Cardiac muscle cell (in vitro differentiated cells and primary cell): ENCODE data around the gene S100A6. TPM values are rescaled to one million over a fixed set of nuclear protein-coding genes. Genes with fewer than 3 reads are reported as not detected.

Source experiments
- DNase-seq, 2 donors: peaks; one replicate each; pipeline versions ENCODE4 v3.0.0 to v3.0.0-alpha.2; 2010 to 2017; ENCODE audit warnings: low read depth in 1 of 2, low spot score in 1 of 2
- H3K27ac ChIP-seq: fragments of 200-600 bp; sonication (generic); 2 replicates; pipeline ENCODE4 v1.5.1; 2016
- H3K27me3 ChIP-seq: fragments of 200-600 bp; sonication (generic); 2 replicates; pipeline ENCODE4 v1.6.0; 2016; ENCODE audit warnings: control low read depth
- H3K36me3 ChIP-seq: fragments of 200-600 bp; sonication (generic); 2 replicates; pipeline ENCODE4 v1.5.1; 2016; ENCODE audit warnings: control low read depth
- H3K4me1 ChIP-seq: fragments of 200-600 bp; sonication (generic); 2 replicates; pipeline ENCODE4 v1.8.1; 2017; ENCODE audit warnings: low read depth, mild to moderate bottlenecking, mixed run types
- H3K4me3 ChIP-seq: fragments of 200-600 bp; sonication (generic); 2 replicates; pipeline ENCODE4 v1.5.1; 2016; ENCODE audit warnings: mild to moderate bottlenecking
- H3K9me3 ChIP-seq: fragments of 200-600 bp; sonication (generic); 2 replicates; pipeline ENCODE4 v1.5.1; 2017; ENCODE audit warnings: low read depth, mild to moderate bottlenecking, control low read depth
- polyA plus RNA-seq: library from polyadenylated mRNA; unstranded; fragments of >200 nt; fragmentation: Nextera tagmentation; extraction: Ambion mirVana; gene quantifications from 2 replicates; pipeline ENCODE4 v1.2.1, GENCODE V29; 2016
- total RNA-seq: library from RNA; depleted of rRNA; stranded (reverse); fragments of >200 nt; gene quantifications from 2 replicates; pipeline ENCODE4 v1.2.3, GENCODE V29; 2016
- TF ChIP-seq, protein P1 (sequence below): IDR thresholded peaks from 2 replicates; pipeline ENCODE4 v1.5.1; 2012; ENCODE audit warnings: low read depth, mild to moderate bottlenecking, low read length

Gene S100A6
- total and polyA plus RNA-seq, 2 experiments from 2014 or later = 23.1 to 40.7 TPM

DNA sequence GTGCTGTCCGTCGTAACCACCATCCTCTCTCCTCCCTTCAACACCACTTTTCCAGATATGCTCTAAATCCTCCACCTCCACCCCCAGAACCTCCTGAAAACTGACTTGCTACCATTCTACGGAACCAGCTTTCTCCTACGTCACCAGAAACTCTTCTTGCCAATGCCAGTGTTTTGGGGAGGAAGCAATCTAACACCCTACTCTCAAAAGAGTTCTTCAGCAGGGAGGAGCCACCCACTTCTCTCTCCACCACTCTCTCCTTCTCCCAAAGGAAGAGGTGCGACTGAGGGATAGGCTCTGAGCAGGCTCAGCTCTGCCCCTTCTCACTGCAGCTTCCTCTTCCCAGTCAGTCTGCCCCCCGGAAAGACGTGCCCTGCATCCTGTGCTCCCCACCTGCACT lies 35.9 kb upstream of the S100A6 start:
- Histone ChIP-seq H3K4me1 (peaks cover 23% of the 10 kb centered on the region), H3K27ac (no peak overlapping the region), H3K9me3 (no peaks in the 10 kb centered on the region), H3K27me3 (no peaks in the 10 kb centered on the region), H3K4me3 (no peak overlapping the region), H3K36me3 (no peaks in the 10 kb centered on the region)
- TF ChIP-seq, protein P1, sequence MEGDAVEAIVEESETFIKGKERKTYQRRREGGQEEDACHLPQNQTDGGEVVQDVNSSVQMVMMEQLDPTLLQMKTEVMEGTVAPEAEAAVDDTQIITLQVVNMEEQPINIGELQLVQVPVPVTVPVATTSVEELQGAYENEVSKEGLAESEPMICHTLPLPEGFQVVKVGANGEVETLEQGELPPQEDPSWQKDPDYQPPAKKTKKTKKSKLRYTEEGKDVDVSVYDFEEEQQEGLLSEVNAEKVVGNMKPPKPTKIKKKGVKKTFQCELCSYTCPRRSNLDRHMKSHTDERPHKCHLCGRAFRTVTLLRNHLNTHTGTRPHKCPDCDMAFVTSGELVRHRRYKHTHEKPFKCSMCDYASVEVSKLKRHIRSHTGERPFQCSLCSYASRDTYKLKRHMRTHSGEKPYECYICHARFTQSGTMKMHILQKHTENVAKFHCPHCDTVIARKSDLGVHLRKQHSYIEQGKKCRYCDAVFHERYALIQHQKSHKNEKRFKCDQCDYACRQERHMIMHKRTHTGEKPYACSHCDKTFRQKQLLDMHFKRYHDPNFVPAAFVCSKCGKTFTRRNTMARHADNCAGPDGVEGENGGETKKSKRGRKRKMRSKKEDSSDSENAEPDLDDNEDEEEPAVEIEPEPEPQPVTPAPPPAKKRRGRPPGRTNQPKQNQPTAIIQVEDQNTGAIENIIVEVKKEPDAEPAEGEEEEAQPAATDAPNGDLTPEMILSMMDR = no peak
- no peak for DNase-seq

DNA sequence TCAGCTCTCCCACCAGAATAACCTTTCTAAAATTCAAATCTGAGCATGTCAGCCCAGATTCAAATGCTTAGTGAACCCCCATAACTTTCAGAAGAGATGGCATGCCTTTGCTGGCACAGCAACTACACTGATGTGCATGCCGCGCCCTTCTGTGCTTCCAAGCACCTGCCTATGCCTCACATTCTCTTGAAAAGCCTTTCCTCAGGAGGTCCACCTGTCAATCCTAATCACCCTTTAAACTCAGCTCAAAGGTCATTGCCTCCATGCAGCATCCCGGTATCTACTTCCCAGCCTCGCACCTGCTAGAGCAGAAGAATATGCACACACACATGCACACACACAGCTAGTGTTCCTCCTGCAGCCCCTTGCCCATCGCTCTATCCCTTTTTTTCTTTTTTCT lies 35.1 kb upstream of the S100A6 start:
- no peaks in the 10 kb centered on the region for H3K27me3 ChIP-seq
- no peak for DNase-seq
- no peaks in the 10 kb centered on the region for H3K9me3 ChIP-seq
- H3K4me3 ChIP-seq = no peak overlapping the region
- H3K36me3 ChIP-seq = no peaks in the 10 kb centered on the region
- peaks cover 29% of the 10 kb centered on the region for H3K4me1 ChIP-seq
- TF ChIP-seq, protein P1 = no peak
- no peak overlapping the region for H3K27ac ChIP-seq

DNA sequence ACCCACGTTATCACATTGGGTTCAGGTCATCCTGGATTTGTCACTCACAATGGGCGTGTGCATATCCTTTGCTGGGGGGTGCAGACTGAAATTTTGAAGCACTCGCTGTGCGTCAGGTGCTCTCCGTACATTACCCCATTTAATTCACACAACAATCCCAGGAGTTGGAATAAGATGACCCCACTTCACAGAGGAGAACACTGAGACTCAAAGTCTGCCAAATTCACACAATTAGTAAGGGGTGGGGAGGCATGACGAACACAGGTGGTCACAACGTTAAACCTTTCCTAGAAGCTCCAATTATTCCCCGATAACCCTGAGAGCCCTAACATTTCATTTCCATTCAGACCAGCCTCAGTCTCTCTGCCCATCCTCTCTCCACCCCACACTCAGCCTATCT lies 33.7 kb upstream of the S100A6 start:
- TF ChIP-seq, protein P1 = no peak
- Histone ChIP-seq H3K4me3 (no peak overlapping the region), H3K27me3 (no peaks in the 10 kb centered on the region), H3K27ac (no peak overlapping the region), H3K9me3 (no peaks in the 10 kb centered on the region), H3K36me3 (no peaks in the 10 kb centered on the region), H3K4me1 (peaks cover 37% of the 10 kb centered on the region)
- DNase-seq = no peak

DNA sequence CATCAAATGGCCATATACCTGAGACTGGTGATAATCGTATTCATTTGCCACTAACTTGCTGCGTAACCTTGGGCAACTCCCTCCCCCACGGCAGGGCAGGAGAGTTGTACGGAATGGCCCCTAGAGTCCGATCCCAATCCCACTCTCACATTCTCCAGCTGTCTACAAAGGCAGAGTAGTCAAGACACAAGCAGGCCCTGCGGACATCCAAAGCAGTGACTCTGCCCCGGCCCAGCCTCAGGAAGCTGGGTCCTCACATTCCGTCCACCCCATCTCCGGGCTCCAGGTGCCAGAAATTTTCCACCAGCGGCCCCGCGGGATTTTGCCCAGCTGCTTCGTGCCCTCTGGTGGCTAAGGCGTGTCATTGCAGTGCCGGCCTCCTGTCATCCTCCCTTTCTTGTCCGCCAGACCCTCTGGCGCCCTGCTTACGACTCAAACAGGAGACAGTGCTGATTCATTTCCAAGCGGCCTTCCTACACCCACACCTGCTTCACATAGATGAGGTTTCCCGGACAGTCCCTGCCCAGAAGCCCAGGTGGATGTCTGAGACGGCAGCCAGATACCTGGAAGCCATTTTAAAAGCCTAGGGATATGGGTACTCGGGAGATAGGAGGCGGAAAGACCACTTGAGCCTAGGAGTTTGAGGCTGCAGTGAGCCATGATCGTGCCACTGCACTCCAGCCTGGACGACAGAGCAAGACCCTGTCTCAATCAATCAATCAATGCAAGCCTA lies 32.7 kb upstream of the S100A6 start:
- H3K4me1 ChIP-seq = peaks cover 37% of the 10 kb centered on the region
- peak; percentile 90 to 92 for DNase-seq
- peak overlapping the region; percentile 55 for H3K27ac ChIP-seq
- H3K36me3 ChIP-seq = no peaks in the 10 kb centered on the region
- H3K4me3 ChIP-seq = no peak overlapping the region
- TF ChIP-seq, protein P1 = peak; percentile 99
- no peaks in the 10 kb centered on the region for H3K9me3 ChIP-seq
- H3K27me3 ChIP-seq = no peaks in the 10 kb centered on the region

DNA sequence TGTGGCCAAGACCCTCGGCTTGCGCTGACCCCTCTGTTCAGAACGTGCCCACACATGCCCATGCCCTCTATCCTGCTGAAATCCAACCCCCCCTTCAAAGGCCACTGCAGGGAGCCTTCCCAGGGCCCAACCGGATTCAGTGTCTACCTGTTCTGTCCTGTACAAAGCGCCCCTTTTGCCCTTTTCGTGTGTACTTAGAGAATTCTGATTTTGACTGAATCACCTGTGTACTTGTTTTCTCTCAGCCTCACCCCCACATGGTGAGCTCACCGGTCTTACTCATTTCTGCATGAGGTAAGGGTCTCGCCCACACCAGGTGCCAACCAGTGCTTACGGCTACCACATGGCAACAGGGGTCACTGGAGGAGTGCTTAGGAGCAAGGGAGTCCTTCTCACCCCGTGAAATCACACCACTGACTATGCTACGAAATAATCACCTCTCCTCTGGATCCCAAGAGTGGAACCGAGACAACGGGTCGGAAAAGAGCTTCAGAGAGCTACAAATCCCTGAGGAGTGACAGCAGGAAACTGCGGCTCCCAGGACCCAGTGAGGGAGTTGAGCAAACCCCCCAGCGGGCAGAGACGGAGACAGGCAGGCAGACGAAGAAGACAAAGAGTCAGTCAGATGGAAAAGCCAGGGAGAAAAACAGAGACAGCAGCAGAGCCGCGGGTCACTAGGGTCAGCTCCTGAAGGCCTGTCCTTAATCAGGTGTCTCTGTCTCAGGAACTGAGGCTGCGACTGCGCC lies 32.0 kb upstream of the S100A6 start:
- no peak for DNase-seq
- H3K4me3 ChIP-seq = no peak overlapping the region
- no peaks in the 10 kb centered on the region for H3K9me3 ChIP-seq
- no peaks in the 10 kb centered on the region for H3K36me3 ChIP-seq
- TF ChIP-seq, protein P1 = no peak
- H3K4me1 ChIP-seq = peaks cover 30% of the 10 kb centered on the region
- no peak overlapping the region for H3K27ac ChIP-seq
- H3K27me3 ChIP-seq = no peaks in the 10 kb centered on the region
